B cell (primary cell): Measurements from ENCODE around the gene JAG1. TPM values are rescaled to one million over a fixed set of nuclear protein-coding genes. Genes with fewer than 3 reads are reported as not detected.

Experiments used
- ATAC-seq: fragments of 200-7000 bp; cut with Tn5 transposase; one replicate; pipeline ENCODE4 v1.10.0; 2021; ENCODE audit warnings: low read depth, mild to moderate bottlenecking, moderate number of reproducible peaks, moderate library complexity
- CTCF ChIA-PET: fragments of 350-600 bp; sonication (Branson Sonifier 250); formaldehyde crosslinking; loops from one replicate; lab custom pipeline; 2021; ENCODE audit warnings: antibody characterized with exemption, inconsistent platforms; lab: Charles Lee
- POLR2A ChIA-PET: fragments of 350-600 bp; sonication (Branson Sonifier 250); formaldehyde crosslinking; loops from one replicate; lab custom pipeline; 2021; ENCODE audit warnings: antibody characterized with exemption; lab: Charles Lee
- DNase-seq: peaks from one replicate; pipeline ENCODE4 v3.0.0; 2013
- H2AFZ ChIP-seq: 2 replicates; pipeline ENCODE4 v1.6.1; 2012; ENCODE audit warnings: mild to moderate bottlenecking, low read depth, low read length; ENCODE audit not compliant: insufficient read depth, poor library complexity, severe bottlenecking
- H3K27ac ChIP-seq, 2 donors: 1 replicate in 1 of 2; 2 replicates in 1 of 2; pipeline ENCODE4 v1.5.1; 2012 to 2013; ENCODE audit warnings: low read length in 2 of 2, mild to moderate bottlenecking in 2 of 2, moderate library complexity in 1 of 2
- H3K27me3 ChIP-seq, 4 experiments: fragments of 200-600 bp in 1 of 4; sonication (generic) in 1 of 4; replicated peaks in 1 of 4; 1 replicate in 2 of 4; 2 replicates in 2 of 4; pipeline versions ENCODE4 v1.6.1 to v1.7.0; 2013 to 2016; ENCODE audit warnings: low read length in 3 of 4, mild to moderate bottlenecking in 2 of 4, mixed read lengths in 1 of 4, moderate library complexity in 1 of 4; ENCODE audit not compliant: insufficient read depth in 4 of 4, control insufficient read depth in 3 of 4; ENCODE audit errors: control extremely low read depth in 1 of 4
- H3K36me3 ChIP-seq, 2 experiments: replicated peaks in 1 of 2; 1 replicate in 1 of 2; 2 replicates in 1 of 2; pipeline versions ENCODE4 v1.6.1 to v1.7.1; 2013; ENCODE audit warnings: low read length in 1 of 2; ENCODE audit not compliant: insufficient read depth in 2 of 2, control insufficient read depth in 1 of 2; ENCODE audit errors: control extremely low read depth in 1 of 2, extremely low read depth in 1 of 2
- H3K4me1 ChIP-seq, 2 donors: fragments of 200-600 bp in 1 of 2; sonication (generic) in 1 of 2; 1 replicate in 1 of 2; 2 replicates in 1 of 2; pipeline versions ENCODE4 v1.5.1 to v1.6.1; 2013 to 2017; ENCODE audit warnings: low read length in 2 of 2; ENCODE audit not compliant: control insufficient read depth in 2 of 2, insufficient read depth in 2 of 2
- H3K4me2 ChIP-seq: replicated peaks from 2 replicates; pipeline ENCODE3; 2012; ENCODE audit warnings: mild to moderate bottlenecking, low read depth, low read length; ENCODE audit not compliant: poor library complexity, severe bottlenecking
- H3K4me3 ChIP-seq, 5 experiments: fragments of 200-600 bp in 1 of 5; sonication (generic) in 1 of 5; 1 replicate in 3 of 5; 2 replicates in 2 of 5; pipeline versions ENCODE4 v1.5.1 to v1.7.0; 2011 to 2016; ENCODE audit warnings: low read length in 4 of 5, mild to moderate bottlenecking in 4 of 5, low read depth in 2 of 5, control low read depth in 1 of 5, moderate library complexity in 1 of 5; ENCODE audit not compliant: insufficient read depth in 1 of 5; ENCODE audit errors: control extremely low read depth in 1 of 5, extremely low read depth in 1 of 5
- H3K79me2 ChIP-seq: fragments of 200-600 bp; sonication (generic); one replicate; pipeline ENCODE4 v1.6.0; 2016; ENCODE audit warnings: low read length; ENCODE audit not compliant: control insufficient read depth, insufficient read depth
- H3K9ac ChIP-seq: fragments of 200-600 bp; sonication (generic); 2 replicates; pipeline ENCODE4 v1.6.1; 2017; ENCODE audit warnings: mild to moderate bottlenecking, low read length, moderate library complexity
- H3K9me3 ChIP-seq, 3 donors: one replicate each; pipeline versions ENCODE4 v1.6.1 to v1.7.1; 2013; ENCODE audit warnings: low read length in 2 of 3; ENCODE audit not compliant: control insufficient read depth in 2 of 3, insufficient read depth in 1 of 3; ENCODE audit errors: control extremely low read depth in 1 of 3
- H4K20me1 ChIP-seq: 2 replicates; pipeline ENCODE4 v1.6.0; 2012; ENCODE audit warnings: mild to moderate bottlenecking, low read length; ENCODE audit not compliant: insufficient read depth, control insufficient read depth, poor library complexity, severe bottlenecking
- H3K27ac Mint-ChIP-seq: one replicate; pipeline ENCODE4 v1.8.0; 2021; ENCODE audit warnings: mixed read lengths
- H3K27me3 Mint-ChIP-seq: one replicate; pipeline ENCODE4 v1.8.0; 2021; ENCODE audit warnings: mixed read lengths
- H3K4me1 Mint-ChIP-seq: one replicate; pipeline ENCODE4 v1.8.0; 2021; ENCODE audit warnings: mixed read lengths
- H3K4me3 Mint-ChIP-seq: one replicate; pipeline ENCODE4 v1.8.0; 2021; ENCODE audit warnings: mixed read lengths
- H3K9me3 Mint-ChIP-seq: one replicate; pipeline ENCODE4 v1.8.0; 2022; ENCODE audit warnings: mixed read lengths; ENCODE audit not compliant: insufficient read depth
- EZH2 ChIP-seq: IDR thresholded peaks from 2 replicates; pipeline ENCODE4 v1.6.1; 2012; ENCODE audit warnings: borderline replicate concordance, low read depth, mild to moderate bottlenecking, moderate library complexity, low read length; ENCODE audit not compliant: insufficient read depth, poor library complexity, severe bottlenecking
- WGBS: methylation state at CpG from one replicate; pipeline ENCODE4 v1.1.5; 2013; ENCODE audit warnings: missing lambda C conversion rate; ENCODE audit not compliant: insufficient coverage; 5-methylcytosine and 5-hydroxymethylcytosine counted together
- intact Hi-C: fragments of 100-400 bp; cut with micrococcal nuclease; formaldehyde crosslinking; loops from one replicate; pipeline ENCODE4 v1.10.0; 2022
- polyA plus RNA-seq: library from polyadenylated mRNA; depleted of rRNA; stranded (reverse); fragments of >200 nt; gene quantifications from 2 replicates; pipeline ENCODE4 v1.2.3, GENCODE V29; 2012
- total RNA-seq, 2 donors: library from RNA; stranded (reverse); fragments of 120-200 nt in 1 of 2; gene quantifications; 1 replicate in 1 of 2; 2 replicates in 1 of 2; pipeline versions ENCODE4 v1.2.3 to v1.2.4, GENCODE V29; 2013 to 2022
- TF ChIP-seq, protein P1 (sequence below): fragments of 200-600 bp; IDR thresholded peaks from one replicate; pipeline ENCODE4 v1.8.0; 2022; ENCODE audit warnings: antibody characterized with exemption, mild to moderate bottlenecking

Gene JAG1
- total and polyA plus RNA-seq, 2 donors (not counting 1 experiment from before 2014, with no cell fraction given) = not detected

DNA sequence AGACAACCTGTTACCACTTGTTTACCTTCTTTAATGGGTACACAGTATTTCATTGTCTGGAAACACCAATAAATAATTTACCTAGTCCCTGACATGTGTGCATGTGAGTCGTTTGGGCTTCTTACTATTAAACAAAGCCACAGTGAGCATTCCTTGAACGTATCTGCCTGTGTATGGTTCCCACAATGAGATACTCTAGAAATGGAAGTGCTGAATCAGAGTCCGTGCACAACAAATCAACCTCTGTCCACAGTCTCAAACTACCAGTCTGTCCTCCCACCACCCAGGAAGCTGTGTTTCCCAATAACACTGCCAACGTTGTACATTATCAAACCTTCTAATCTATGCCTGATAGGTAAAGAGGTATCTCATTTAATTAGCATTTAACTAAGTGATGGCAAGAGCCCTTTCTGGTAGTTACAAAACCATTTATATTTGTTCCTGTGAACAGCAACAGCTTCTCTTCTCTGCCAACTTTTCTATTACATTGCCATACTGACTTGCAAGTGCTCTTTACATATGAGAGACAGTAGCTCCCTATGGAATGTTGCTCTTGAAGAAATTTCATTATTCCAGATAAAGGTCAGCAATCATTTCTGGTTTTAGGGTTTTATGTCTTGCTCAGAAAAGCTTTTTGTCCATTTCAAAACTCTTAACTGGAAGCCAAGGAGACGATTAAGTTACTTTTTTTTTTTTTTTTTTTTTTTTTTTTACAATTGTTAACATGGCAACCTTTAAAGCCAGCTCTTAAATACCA is 14.7 kb downstream of the JAG1 start:
- no peak overlapping the region for H3K4me2 ChIP-seq
- TF ChIP-seq EZH2 = no peak
- TF ChIP-seq, protein P1, sequence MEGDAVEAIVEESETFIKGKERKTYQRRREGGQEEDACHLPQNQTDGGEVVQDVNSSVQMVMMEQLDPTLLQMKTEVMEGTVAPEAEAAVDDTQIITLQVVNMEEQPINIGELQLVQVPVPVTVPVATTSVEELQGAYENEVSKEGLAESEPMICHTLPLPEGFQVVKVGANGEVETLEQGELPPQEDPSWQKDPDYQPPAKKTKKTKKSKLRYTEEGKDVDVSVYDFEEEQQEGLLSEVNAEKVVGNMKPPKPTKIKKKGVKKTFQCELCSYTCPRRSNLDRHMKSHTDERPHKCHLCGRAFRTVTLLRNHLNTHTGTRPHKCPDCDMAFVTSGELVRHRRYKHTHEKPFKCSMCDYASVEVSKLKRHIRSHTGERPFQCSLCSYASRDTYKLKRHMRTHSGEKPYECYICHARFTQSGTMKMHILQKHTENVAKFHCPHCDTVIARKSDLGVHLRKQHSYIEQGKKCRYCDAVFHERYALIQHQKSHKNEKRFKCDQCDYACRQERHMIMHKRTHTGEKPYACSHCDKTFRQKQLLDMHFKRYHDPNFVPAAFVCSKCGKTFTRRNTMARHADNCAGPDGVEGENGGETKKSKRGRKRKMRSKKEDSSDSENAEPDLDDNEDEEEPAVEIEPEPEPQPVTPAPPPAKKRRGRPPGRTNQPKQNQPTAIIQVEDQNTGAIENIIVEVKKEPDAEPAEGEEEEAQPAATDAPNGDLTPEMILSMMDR = no peak
- H3K4me1 ChIP-seq = no peaks in the 10 kb centered on the region
- intact Hi-C loops = no loop called here
- ATAC-seq (no peak), DNase-seq (no peak)
- no peaks in the 10 kb centered on the region for H3K79me2 ChIP-seq
- no peaks in the 10 kb centered on the region for H3K9me3 Mint-ChIP-seq
- H3K9ac ChIP-seq = no peak overlapping the region
- H3K27me3 ChIP-seq = peaks cover 0 to 17% (median 4%) of the 10 kb centered on the region in 4 experiments
- CTCF ChIA-PET = no interaction called here
- POLR2A ChIA-PET = no interaction called here
- H3K27me3 Mint-ChIP-seq = peaks cover 60% of the 10 kb centered on the region
- no peak overlapping the region for H3K27ac ChIP-seq
- H3K4me3 Mint-ChIP-seq = no peak overlapping the region
- peaks cover 0 to 4% (median 0%) of the 10 kb centered on the region in 3 donors for H3K9me3 ChIP-seq
- H3K27ac Mint-ChIP-seq = no peak overlapping the region
- no peaks in the 10 kb centered on the region for H3K4me1 Mint-ChIP-seq
- 84% methylated on average over 3 of the region's 5 CpGs for WGBS
- H2AFZ ChIP-seq = no peak overlapping the region
- H4K20me1 ChIP-seq = no peaks in the 10 kb centered on the region
- no peak overlapping the region for H3K4me3 ChIP-seq
- no peaks in the 10 kb centered on the region for H3K36me3 ChIP-seq

DNA sequence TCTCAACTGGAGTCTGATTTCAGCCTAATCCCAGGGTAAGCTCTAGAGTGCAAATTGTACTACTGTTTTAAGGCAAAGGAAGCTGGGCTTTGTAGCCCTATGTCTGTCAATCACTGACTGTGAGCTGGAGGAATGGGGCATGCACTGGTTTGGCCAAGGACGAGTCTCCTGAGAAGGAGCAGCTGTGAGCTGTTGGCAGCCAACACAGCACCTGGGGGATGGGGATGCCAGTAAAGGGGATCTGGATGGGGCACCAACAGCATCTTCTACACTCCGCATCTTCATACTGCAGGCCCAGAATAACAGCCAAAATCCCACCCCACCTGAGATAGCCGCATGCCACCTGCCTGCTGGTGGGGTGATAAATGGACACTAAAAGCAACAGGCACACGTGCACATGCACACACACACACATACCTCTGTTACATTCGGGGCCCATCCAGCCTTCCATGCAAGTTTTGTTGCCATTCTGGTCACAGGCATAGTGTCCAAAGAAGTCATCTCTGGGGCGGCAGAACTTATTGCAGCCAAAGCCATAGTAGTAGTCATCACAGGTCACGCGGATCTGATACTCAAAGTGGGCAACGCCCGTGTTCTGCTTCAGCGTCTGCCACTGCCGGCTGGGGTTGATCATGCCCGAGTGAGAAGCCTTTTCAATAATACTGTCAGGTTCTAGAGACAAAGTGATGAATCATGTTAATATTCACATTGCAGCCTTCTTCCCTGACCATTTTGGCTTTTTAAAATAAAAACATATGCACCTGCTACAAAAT is 15.6 kb downstream of the JAG1 start:
- Mint-ChIP-seq H3K27me3 (peaks cover 60% of the 10 kb centered on the region), H3K9me3 (no peaks in the 10 kb centered on the region), H3K4me3 (no peak overlapping the region), H3K27ac (no peak overlapping the region), H3K4me1 (no peaks in the 10 kb centered on the region)
- Histone ChIP-seq H3K4me2 (no peak overlapping the region), H2AFZ (no peak overlapping the region), H3K27me3 (peaks cover 0 to 17% (median 3%) of the 10 kb centered on the region in 4 experiments), H3K4me3 (no peak overlapping the region), H3K9me3 (peaks cover 0 to 4% (median 0%) of the 10 kb centered on the region in 3 donors), H4K20me1 (no peaks in the 10 kb centered on the region), H3K27ac (no peak overlapping the region), H3K36me3 (no peaks in the 10 kb centered on the region), H3K79me2 (no peaks in the 10 kb centered on the region), H3K4me1 (no peaks in the 10 kb centered on the region), H3K9ac (no peak overlapping the region)
- WGBS = 82% methylated on average over 7 of the region's 13 CpGs
- TF ChIP-seq, protein P1 = no peak
- no peak for TF ChIP-seq EZH2
- ChIA-PET CTCF (no interaction called here), POLR2A (no interaction called here)
- DNase-seq = no peak
- intact Hi-C loops = no loop called here
- no peak for ATAC-seq
